ENCODE measurements around the gene PCDHB7.
A peak's percentile ranks its signal among the peaks of the same experiment; 100 is the strongest.
"Not testable (repeated sequence)": the region's sequence is repeated elsewhere in the genome, so short reads cannot be mapped to it uniquely, and the experiment has no call there.

Gene PCDHB7

GRCh38 chr5:141199359-141200235 lies 27.2 kb downstream of the PCDHB7 start, which contains the start of gene PCDHB11:
Gene PCDHB11, plus strand, starts transcription at chr5:141199627. Its CDS starts 148 bp downstream, at chr5:141199775.
- H3K4me2 ChIP-seq (ENCODE audit: low read depth, low read length, poor library complexity, severe bottlenecking), result no peak within 1 kb of the TSS
- H2AFZ ChIP-seq (ENCODE audit: low read depth, low read length, severe bottlenecking), result no peak within 1 kb of the TSS

GRCh38 chr5:141201126-141201525 lies 28.7 kb downstream of the PCDHB7 start:
- H3K4me3 ChIP-seq (ENCODE audit: insufficient read depth, low read length, poor library complexity, severe bottlenecking); H4K20me1 ChIP-seq (ENCODE audit: low read depth, low read length); H3F3A ChIP-seq (ENCODE audit: insufficient read depth); H3K4me2 ChIP-seq (ENCODE audit: low read depth, low read length, poor library complexity, severe bottlenecking); H3K27ac ChIP-seq (ENCODE audit: low read depth, low read length); H3K36me3 ChIP-seq (ENCODE audit: low read length); H3K9me2 ChIP-seq (replicated peaks; ENCODE audit: insufficient read depth, low read length); H2AFZ ChIP-seq (ENCODE audit: low read depth, low read length, severe bottlenecking); H3K27me3 ChIP-seq (ENCODE audit: low read length); H3K9ac ChIP-seq (ENCODE audit: low read length); H3K79me2 ChIP-seq (ENCODE audit: insufficient read depth, low read length): not testable (repeated sequence)
- H3K9me3 ChIP-seq (ENCODE audit: insufficient read depth, low read length), result peaks cover 15% of the 10 kb centered on the region

More at GRCh38 chr5:141199359-141200235, 27.2 kb downstream of the PCDHB7 start, which contains the start of gene PCDHB11:
- Histone ChIP-seq H3K9me3 (ENCODE audit: insufficient read depth, low read length) (peaks cover 19% of the 10 kb centered on the region), H3K79me2 (ENCODE audit: insufficient read depth, low read length) (no peaks in the 10 kb centered on the region), H3F3A (ENCODE audit: insufficient read depth) (no peaks in the 10 kb centered on the region), H3K36me3 (ENCODE audit: low read length) (no peaks in the 10 kb centered on the region), H3K9ac (ENCODE audit: low read length) (no peak within 1 kb of the TSS), H3K4me3 (ENCODE audit: insufficient read depth, low read length, poor library complexity, severe bottlenecking) (no peak within 1 kb of the TSS), H3K9me2 (replicated peaks; ENCODE audit: insufficient read depth, low read length) (no peaks in the 10 kb centered on the region), H3K27ac (ENCODE audit: low read depth, low read length) (no peak within 1 kb of the TSS), H4K20me1 (ENCODE audit: low read depth, low read length) (no peaks in the 10 kb centered on the region), H3K27me3 (ENCODE audit: low read length) (0 out of 2 replicates have a peak, but pooled peaks cover 3% of the 10 kb centered on the region)
- TF ChIP-seq EZH2phosphoT487 (conservative IDR thresholded peaks at IDR 0.05; ENCODE audit: low read length) (no peak), CTCF (IDR thresholded peaks at IDR 0.05; ENCODE audit: insufficient read depth, low read length, poor library complexity, severe bottlenecking) (no peak)

GRCh38 chr5:141201646-141202045 lies 29.2 kb downstream of the PCDHB7 start:
- H3F3A ChIP-seq (ENCODE audit: insufficient read depth); H3K4me2 ChIP-seq (ENCODE audit: low read depth, low read length, poor library complexity, severe bottlenecking); H3K36me3 ChIP-seq (ENCODE audit: low read length); H3K79me2 ChIP-seq (ENCODE audit: insufficient read depth, low read length); H3K9ac ChIP-seq (ENCODE audit: low read length); H3K9me2 ChIP-seq (replicated peaks; ENCODE audit: insufficient read depth, low read length); H3K9me3 ChIP-seq (ENCODE audit: insufficient read depth, low read length); H3K4me3 ChIP-seq (ENCODE audit: insufficient read depth, low read length, poor library complexity, severe bottlenecking); H4K20me1 ChIP-seq (ENCODE audit: low read depth, low read length); H2AFZ ChIP-seq (ENCODE audit: low read depth, low read length, severe bottlenecking); H3K27ac ChIP-seq (ENCODE audit: low read depth, low read length); H3K27me3 ChIP-seq (ENCODE audit: low read length): not testable (repeated sequence)

GRCh38 chr5:141208478-141208877 lies 36.0 kb downstream of the PCDHB7 start, which contains the start of gene PCDHB12:
Gene PCDHB12, plus strand, starts transcription at chr5:141208719. Its CDS starts 189 bp downstream, at chr5:141208908.
- H2AFZ ChIP-seq (ENCODE audit: low read depth, low read length, severe bottlenecking), result no peak within 1 kb of the TSS
- no peak within 1 kb of the TSS for H3K4me2 ChIP-seq (ENCODE audit: low read depth, low read length, poor library complexity, severe bottlenecking)
- no peaks in the 10 kb centered on the region for H4K20me1 ChIP-seq (ENCODE audit: low read depth, low read length)
- no peak within 1 kb of the TSS for H3K27ac ChIP-seq (ENCODE audit: low read depth, low read length)
- H3F3A ChIP-seq (ENCODE audit: insufficient read depth), result no peaks in the 10 kb centered on the region
- no peaks in the 10 kb centered on the region for H3K27me3 ChIP-seq (ENCODE audit: low read length)
- no peaks in the 10 kb centered on the region; the same call in 1 of the 2 replicates for H3K36me3 ChIP-seq (ENCODE audit: low read length)
- TF ChIP-seq CTCF (IDR thresholded peaks at IDR 0.05; ENCODE audit: insufficient read depth, low read length, poor library complexity, severe bottlenecking) (peak; percentile 37), EZH2phosphoT487 (conservative IDR thresholded peaks at IDR 0.05; ENCODE audit: low read length) (no peak)
- no peaks in the 10 kb centered on the region for H3K9me2 ChIP-seq (replicated peaks; ENCODE audit: insufficient read depth, low read length)
- H3K79me2 ChIP-seq (ENCODE audit: insufficient read depth, low read length), result no peaks in the 10 kb centered on the region
- no peak within 1 kb of the TSS for H3K4me3 ChIP-seq (ENCODE audit: insufficient read depth, low read length, poor library complexity, severe bottlenecking)
- H3K9me3 ChIP-seq (ENCODE audit: insufficient read depth, low read length), result no peaks in the 10 kb centered on the region
- H3K9ac ChIP-seq (ENCODE audit: low read length), result no peak within 1 kb of the TSS

GRCh38 chr5:141210281-141210680 lies 37.8 kb downstream of the PCDHB7 start:
- H4K20me1 ChIP-seq (ENCODE audit: low read depth, low read length); H3K79me2 ChIP-seq (ENCODE audit: insufficient read depth, low read length); H3K9me2 ChIP-seq (replicated peaks; ENCODE audit: insufficient read depth, low read length); H2AFZ ChIP-seq (ENCODE audit: low read depth, low read length, severe bottlenecking); H3K4me2 ChIP-seq (ENCODE audit: low read depth, low read length, poor library complexity, severe bottlenecking); H3K27me3 ChIP-seq (ENCODE audit: low read length); H3K9ac ChIP-seq (ENCODE audit: low read length); H3K9me3 ChIP-seq (ENCODE audit: insufficient read depth, low read length); H3K4me3 ChIP-seq (ENCODE audit: insufficient read depth, low read length, poor library complexity, severe bottlenecking); H3F3A ChIP-seq (ENCODE audit: insufficient read depth); H3K36me3 ChIP-seq (ENCODE audit: low read length); H3K27ac ChIP-seq (ENCODE audit: low read depth, low read length): not testable (repeated sequence)

- not testable (repeated sequence) for H3K27ac ChIP-seq (ENCODE audit: low read depth, low read length); H3K79me2 ChIP-seq (ENCODE audit: insufficient read depth, low read length); H4K20me1 ChIP-seq (ENCODE audit: low read depth, low read length); H3K9ac ChIP-seq (ENCODE audit: low read length); H3K9me3 ChIP-seq (ENCODE audit: insufficient read depth, low read length); H3K36me3 ChIP-seq (ENCODE audit: low read length); H3K27me3 ChIP-seq (ENCODE audit: low read length); H3K4me2 ChIP-seq (ENCODE audit: low read depth, low read length, poor library complexity, severe bottlenecking); H3K9me2 ChIP-seq (replicated peaks; ENCODE audit: insufficient read depth, low read length); H3F3A ChIP-seq (ENCODE audit: insufficient read depth); H3K4me3 ChIP-seq (ENCODE audit: insufficient read depth, low read length, poor library complexity, severe bottlenecking); H2AFZ ChIP-seq (ENCODE audit: low read depth, low read length, severe bottlenecking)
Measured at GRCh38 chr5:141210849-141211248, 38.4 kb downstream of the PCDHB7 start.
